IPS DF 6.9 (cell line): ENCODE results near the gene CLCN6.
A peak's percentile ranks its signal among the peaks of the same experiment; 100 is the strongest.

Experiments
- DNase-seq: peaks from one replicate; pipeline ENCODE4 v3.0.0-alpha.2; 2013; ENCODE audit warnings: low read depth, low spot score
- H3K27ac ChIP-seq: one replicate; pipeline ENCODE4 v1.5.1; 2013; ENCODE audit warnings: low read length, control low read depth
- H3K27me3 ChIP-seq: 2 replicates; pipeline ENCODE4 v1.6.1; 2013; ENCODE audit warnings: mild to moderate bottlenecking, low read length; ENCODE audit not compliant: control insufficient read depth, insufficient read depth
- H3K36me3 ChIP-seq: 2 replicates; pipeline ENCODE4 v1.6.1; 2013; ENCODE audit warnings: low read length; ENCODE audit not compliant: control insufficient read depth, insufficient read depth
- H3K4me1 ChIP-seq: 2 replicates; pipeline ENCODE4 v1.6.1; 2013; ENCODE audit warnings: low read length; ENCODE audit not compliant: control insufficient read depth, insufficient read depth
- H3K4me3 ChIP-seq: 2 replicates; pipeline ENCODE4 v1.5.1; 2013; ENCODE audit warnings: mild to moderate bottlenecking, low read length
- H3K9me3 ChIP-seq: 2 replicates; pipeline ENCODE4 v1.6.1; 2013; ENCODE audit warnings: low read length, inconsistent platforms; ENCODE audit not compliant: control insufficient read depth, insufficient read depth
- WGBS: extraction: QIAGEN DNeasy Blood & Tissue Kit; methylation state at CpG from one replicate; pipeline ENCODE4 v1.1.7; 2013; ENCODE audit warnings: mixed read lengths, missing lambda C conversion rate; ENCODE audit not compliant: insufficient read length, insufficient coverage; 5-methylcytosine and 5-hydroxymethylcytosine counted together

CLCN6 gene, protein sequence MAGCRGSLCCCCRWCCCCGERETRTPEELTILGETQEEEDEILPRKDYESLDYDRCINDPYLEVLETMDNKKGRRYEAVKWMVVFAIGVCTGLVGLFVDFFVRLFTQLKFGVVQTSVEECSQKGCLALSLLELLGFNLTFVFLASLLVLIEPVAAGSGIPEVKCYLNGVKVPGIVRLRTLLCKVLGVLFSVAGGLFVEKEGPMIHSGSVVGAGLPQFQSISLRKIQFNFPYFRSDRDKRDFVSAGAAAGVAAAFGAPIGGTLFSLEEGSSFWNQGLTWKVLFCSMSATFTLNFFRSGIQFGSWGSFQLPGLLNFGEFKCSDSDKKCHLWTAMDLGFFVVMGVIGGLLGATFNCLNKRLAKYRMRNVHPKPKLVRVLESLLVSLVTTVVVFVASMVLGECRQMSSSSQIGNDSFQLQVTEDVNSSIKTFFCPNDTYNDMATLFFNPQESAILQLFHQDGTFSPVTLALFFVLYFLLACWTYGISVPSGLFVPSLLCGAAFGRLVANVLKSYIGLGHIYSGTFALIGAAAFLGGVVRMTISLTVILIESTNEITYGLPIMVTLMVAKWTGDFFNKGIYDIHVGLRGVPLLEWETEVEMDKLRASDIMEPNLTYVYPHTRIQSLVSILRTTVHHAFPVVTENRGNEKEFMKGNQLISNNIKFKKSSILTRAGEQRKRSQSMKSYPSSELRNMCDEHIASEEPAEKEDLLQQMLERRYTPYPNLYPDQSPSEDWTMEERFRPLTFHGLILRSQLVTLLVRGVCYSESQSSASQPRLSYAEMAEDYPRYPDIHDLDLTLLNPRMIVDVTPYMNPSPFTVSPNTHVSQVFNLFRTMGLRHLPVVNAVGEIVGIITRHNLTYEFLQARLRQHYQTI

DNA sequence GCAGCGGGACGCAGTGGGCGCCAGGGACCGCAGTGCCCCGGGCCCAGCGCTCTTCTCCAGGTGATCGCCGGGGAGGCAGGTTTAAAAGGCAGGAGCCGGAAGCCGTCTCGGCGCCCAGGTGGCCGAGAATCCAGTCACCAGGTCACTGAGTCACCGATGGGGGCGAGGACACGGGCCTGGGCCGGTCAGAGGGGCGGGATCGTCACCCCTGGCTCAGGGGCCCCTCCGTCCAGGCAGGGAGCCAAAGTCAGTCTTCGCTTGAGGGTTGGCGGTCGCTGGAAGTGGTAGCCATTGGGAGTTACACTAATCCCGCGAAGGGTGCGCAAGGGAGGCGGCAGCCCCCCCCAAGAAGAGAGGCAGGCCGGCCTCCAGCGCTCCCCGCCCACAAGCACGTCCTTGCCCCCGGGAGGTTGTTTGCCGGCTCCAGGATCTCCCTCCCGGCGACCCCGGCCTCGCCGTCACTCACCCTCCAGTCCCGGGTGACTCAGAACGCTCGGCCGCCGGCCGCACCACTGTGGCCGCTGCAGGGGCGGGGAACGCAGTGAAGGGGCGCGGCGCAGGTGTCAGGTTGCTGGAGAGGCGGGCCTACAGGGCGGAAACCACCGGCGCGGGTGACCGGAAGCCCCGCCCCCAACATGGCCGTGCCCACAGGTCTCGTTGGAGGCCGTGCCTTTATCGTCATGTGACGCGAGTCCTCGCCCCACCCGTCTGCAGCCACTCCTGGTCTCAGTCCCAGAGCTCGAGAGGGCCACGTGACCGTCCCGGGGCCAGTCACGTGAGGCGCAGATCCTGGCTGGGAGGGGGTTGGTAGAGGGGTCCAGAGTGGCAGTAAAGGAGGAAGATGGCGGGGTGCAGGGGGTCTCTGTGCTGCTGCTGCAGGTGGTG is at the start of gene CLCN6, which contains the start of gene MTHFR:
CLCN6 (plus strand) TSS at position 770 of the 885 bp plus-strand sequence; CDS start at position 842, 72 bp downstream.
MTHFR (minus strand) TSS at position 543 of the 885 bp plus-strand sequence. CDS start 2,848 bp downstream, outside the sequence.
- H3K27me3 ChIP-seq = no peaks in the 10 kb centered on the region
- no peaks in the 10 kb centered on the region for H3K9me3 ChIP-seq
- H3K4me3 ChIP-seq = peak within 1 kb of the TSS; percentile 82; the same call in 1 of the 2 replicates
- H3K36me3 ChIP-seq = peaks cover 2% of the 10 kb centered on the region; the same call in 1 of the 2 replicates
- H3K4me1 ChIP-seq = 0 out of 2 replicates have a peak, but pooled peaks cover 5% of the 10 kb centered on the region
- no peak within 1 kb of the TSS for H3K27ac ChIP-seq
- DNase-seq = peak; percentile 97
- WGBS = no CpG with 5 or more reads among the region's 72 CpGs

DNA sequence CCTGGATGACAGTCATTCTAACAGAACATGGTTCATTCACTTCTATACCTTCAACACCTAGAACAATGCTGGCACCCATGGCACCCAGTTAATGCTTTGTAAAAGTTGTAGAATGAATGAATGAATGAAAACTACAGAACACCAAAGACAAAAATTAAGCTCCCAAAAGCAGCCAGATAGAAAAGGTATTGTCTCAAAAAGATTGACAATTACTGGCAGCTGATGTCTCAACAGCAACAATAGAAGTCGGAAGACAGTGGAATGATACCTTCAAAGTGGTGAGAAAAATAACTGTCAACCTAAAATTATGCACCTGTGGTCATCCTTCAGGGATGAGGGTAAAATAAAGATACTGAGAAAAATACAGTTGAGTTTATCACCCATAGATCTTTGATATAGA is 48.9 kb upstream of the CLCN6 start:
- H3K36me3 ChIP-seq = no peaks in the 10 kb centered on the region
- no peak overlapping the region for H3K4me3 ChIP-seq
- peaks cover 8% of the 10 kb centered on the region for H3K27me3 ChIP-seq
- no peak overlapping the region for H3K27ac ChIP-seq
- DNase-seq = no peak
- 0 out of 2 replicates have a peak, but pooled peaks cover 1% of the 10 kb centered on the region for H3K4me1 ChIP-seq
- no peaks in the 10 kb centered on the region for H3K9me3 ChIP-seq
- WGBS = no CpG with 5 or more reads among the region's 1 CpG

DNA sequence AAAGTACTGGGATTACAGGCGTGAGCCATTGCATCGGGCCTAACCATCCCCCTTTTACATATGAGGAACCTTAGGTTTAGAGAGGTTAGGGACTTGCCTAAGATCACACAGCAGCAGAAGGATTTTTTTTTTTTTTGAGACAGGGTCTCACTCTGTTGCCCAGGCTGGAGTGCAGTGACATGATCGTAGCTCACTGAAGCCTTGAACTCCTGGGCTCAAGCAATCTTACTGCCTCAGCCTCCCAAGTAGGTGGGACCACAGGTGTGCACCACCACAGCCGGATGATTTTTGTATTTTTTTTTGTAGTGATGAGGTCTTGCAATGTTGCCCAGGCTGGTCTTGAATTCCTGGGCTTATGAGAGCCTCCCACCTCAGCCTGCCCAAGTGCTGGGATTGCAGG is 46.2 kb upstream of the CLCN6 start:
- WGBS = no CpG with 5 or more reads among the region's 4 CpGs
- H3K36me3 ChIP-seq = no peaks in the 10 kb centered on the region
- no peak overlapping the region for H3K4me3 ChIP-seq
- peaks cover 8% of the 10 kb centered on the region for H3K27me3 ChIP-seq
- no peaks in the 10 kb centered on the region for H3K4me1 ChIP-seq
- H3K27ac ChIP-seq = no peak overlapping the region
- H3K9me3 ChIP-seq = no peaks in the 10 kb centered on the region
- no peak for DNase-seq

DNA sequence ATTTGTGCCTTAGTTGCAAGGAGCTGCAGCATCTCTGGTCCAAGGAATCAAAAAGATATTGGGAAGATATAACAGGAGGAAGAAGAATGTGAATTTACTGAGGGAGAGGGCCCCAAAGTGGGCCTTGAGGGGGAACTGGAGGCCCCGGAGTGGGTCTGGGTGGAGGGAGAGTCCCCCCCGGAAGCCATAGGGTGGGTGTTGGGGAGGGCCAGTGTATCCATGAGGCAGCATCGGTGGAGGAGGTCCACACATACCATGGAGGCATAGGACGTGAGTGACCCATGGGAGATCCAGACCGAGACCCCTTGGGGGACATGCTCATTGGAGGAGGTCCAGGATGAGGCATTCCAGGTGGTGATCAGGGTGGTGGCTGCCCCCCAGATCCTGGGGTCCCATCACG is 44.7 kb upstream of the CLCN6 start:
- Histone ChIP-seq H3K36me3 (no peaks in the 10 kb centered on the region), H3K27me3 (peaks cover 8% of the 10 kb centered on the region), H3K4me1 (no peaks in the 10 kb centered on the region), H3K9me3 (no peaks in the 10 kb centered on the region), H3K27ac (no peak overlapping the region), H3K4me3 (no peak overlapping the region)
- no CpG with 5 or more reads among the region's 6 CpGs for WGBS
- no peak for DNase-seq

DNA sequence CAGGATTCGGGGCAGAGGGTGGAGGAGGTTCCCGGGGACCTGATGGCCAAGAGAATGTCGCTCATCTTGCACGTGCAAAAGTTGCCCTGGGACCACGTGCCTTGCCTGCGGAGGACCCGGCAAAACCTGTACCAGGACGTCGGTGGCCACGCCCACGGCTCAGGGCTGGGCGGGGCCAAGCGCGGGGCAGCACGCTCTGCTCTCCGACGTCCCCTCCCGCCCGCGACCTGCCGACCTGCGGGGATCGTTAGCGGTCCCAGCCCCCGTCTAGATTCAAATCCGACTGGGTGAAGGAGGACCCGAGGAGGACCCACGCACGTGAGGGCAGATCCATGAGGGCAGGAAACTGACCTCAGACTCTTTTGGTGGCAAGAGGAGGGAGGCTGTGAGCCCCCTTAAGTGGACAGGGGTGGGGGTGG is 44.0 kb upstream of the CLCN6 start, which contains the start of gene C1orf167:
C1orf167 (plus strand) TSS at position 206 of the 419 bp plus-strand sequence. CDS start 2,208 bp downstream, outside the sequence.
- H3K4me3 ChIP-seq = no peak within 1 kb of the TSS
- H3K9me3 ChIP-seq = no peaks in the 10 kb centered on the region
- no peaks in the 10 kb centered on the region for H3K36me3 ChIP-seq
- no peaks in the 10 kb centered on the region for H3K4me1 ChIP-seq
- DNase-seq = no peak
- no peak within 1 kb of the TSS for H3K27ac ChIP-seq
- peaks cover 8% of the 10 kb centered on the region for H3K27me3 ChIP-seq
- no CpG with 5 or more reads among the region's 29 CpGs for WGBS

DNA sequence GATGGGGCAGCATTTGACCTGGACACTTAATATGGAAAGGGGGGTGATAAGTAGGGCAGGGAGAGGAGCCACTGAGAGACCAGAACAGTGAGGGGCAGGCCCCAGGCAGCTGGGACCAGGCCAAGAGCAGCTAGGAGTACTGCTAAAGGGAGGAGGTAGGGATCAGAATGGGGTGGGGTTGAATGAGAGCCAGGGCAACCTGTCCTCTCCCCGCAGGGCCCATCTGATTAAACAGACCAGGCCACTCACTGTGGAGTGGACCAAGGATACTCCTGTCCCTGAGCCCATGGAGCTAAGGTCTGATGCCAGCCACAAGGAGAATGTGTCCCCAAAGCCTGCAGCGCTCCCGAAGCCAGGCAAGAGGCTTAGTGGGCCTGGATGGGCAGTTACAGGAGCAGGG is 41.9 kb upstream of the CLCN6 start:
- Histone ChIP-seq H3K9me3 (no peaks in the 10 kb centered on the region), H3K4me3 (no peak overlapping the region), H3K4me1 (no peaks in the 10 kb centered on the region), H3K27me3 (peaks cover 8% of the 10 kb centered on the region), H3K36me3 (no peaks in the 10 kb centered on the region), H3K27ac (no peak overlapping the region)
- no peak for DNase-seq
- no CpG with 5 or more reads among the region's 3 CpGs for WGBS

DNA sequence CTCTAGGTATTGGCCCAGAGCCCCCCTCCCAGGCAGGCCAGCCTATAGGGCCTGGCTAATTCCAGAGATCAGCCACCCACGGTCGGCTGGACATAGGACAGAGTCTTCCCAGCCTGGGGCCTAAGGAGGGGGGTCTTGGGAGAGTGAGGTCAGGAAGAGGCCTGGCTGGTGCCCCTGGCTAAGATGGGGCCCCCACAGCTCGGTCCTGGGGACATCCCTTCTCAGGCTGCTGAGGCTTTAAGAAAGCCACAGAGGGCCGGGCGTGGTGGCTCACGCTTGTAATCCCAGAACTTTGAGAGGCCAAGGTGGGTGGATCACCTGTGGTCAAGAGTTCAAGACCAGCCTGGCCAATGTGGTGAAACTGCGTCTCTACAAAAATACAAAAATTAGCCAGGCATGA is 41.5 kb upstream of the CLCN6 start:
- Histone ChIP-seq H3K36me3 (no peaks in the 10 kb centered on the region), H3K4me3 (no peak overlapping the region), H3K27ac (no peak overlapping the region), H3K27me3 (peaks cover 8% of the 10 kb centered on the region), H3K4me1 (no peaks in the 10 kb centered on the region), H3K9me3 (no peaks in the 10 kb centered on the region)
- no CpG with 5 or more reads among the region's 7 CpGs for WGBS
- DNase-seq = no peak

DNA sequence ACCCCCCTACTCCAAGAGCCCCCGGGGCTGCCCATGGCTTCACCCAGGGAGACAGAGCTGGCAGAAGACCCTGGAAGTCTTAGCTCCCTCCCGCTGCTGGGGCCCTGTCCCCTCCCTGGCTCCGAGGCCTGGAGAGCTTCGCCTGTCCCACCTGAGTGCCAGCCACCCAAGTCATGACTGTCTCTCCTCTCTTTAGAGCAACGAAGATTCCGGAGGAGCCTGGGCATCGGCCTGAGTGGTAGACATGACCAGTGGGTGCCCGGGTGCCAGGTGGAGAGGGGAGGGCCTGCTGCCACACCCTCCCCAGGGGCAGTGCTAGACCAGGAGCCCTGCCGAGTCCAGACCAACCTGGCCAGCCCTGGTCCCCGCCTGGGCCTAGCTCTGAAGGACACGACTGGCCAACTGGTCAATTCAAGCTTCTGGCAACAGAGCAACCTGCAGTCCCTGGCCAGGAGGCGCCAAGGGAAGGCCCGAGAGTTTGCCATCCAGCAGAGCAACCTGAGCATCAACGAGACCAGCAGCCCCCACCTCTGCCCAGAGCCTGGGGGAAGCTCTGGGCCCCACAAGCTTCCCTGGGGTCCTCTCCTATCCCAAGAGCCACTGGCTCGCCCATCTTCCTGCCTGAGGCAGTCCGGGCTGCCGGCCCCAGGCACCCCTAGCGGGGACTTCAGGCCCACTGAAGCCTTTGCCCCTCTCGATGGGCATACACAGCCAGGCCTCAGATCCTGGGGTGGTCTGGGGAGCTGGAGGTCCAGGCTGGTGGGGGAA is 40.1 kb upstream of the CLCN6 start:
- WGBS = no CpG with 5 or more reads among the region's 19 CpGs
- H3K27ac ChIP-seq = no peak overlapping the region
- DNase-seq = no peak
- no peaks in the 10 kb centered on the region for H3K36me3 ChIP-seq
- H3K27me3 ChIP-seq = peaks cover 8% of the 10 kb centered on the region
- no peaks in the 10 kb centered on the region for H3K9me3 ChIP-seq
- no peak overlapping the region for H3K4me3 ChIP-seq
- H3K4me1 ChIP-seq = no peaks in the 10 kb centered on the region

DNA sequence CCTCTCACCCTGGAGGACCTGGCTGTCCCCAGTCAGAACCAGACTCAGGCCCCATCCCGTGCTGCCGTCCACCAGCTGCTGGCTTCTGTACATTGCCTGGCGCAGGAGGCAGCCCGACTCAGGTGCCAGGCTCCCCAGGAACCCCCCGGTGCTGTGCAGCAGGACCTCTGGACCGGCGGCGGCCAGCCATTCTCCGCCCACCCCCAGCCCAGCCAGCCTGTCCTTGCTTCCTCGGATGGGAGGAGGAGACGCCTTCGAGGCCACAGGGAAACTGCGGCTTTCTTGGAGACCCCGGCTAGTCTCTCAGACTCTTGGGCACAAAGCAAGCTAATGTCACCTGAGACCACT is 39.6 kb upstream of the CLCN6 start:
- H3K4me1 ChIP-seq = no peaks in the 10 kb centered on the region
- no peak overlapping the region for H3K27ac ChIP-seq
- no CpG with 5 or more reads among the region's 14 CpGs for WGBS
- no peaks in the 10 kb centered on the region for H3K36me3 ChIP-seq
- peaks cover 4% of the 10 kb centered on the region for H3K27me3 ChIP-seq
- H3K9me3 ChIP-seq = no peaks in the 10 kb centered on the region
- no peak for DNase-seq
- no peak overlapping the region for H3K4me3 ChIP-seq
